ENCODE results near the gene GDF2.

The GDF2 gene

DNA sequence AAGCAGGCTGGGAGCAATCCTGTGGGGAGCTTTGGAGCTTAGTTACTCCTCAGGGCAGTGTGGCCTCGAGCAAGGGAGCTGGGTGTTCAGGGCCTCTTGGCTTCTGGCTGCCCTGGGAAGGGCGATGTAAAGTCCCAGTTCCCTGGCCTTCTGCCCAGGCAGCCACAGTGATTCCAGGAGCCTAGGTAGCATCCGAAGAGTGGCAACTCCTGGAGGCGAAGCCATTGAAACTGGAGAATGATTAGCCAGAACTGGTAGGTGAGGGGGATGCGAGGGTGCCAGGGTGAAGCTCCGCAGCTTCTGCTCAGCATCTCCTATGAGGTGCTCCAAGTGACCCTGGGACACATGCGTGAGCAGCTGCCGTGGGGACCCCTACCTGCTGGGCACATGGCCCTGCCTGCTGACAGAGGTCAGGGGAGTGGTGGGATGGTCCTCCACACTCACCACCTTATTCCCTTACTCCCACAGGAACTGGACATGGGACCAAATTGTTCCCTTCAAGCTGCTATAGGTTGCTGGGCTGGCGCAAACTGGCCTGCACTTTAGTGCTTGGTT, 7.8 kb upstream of the GDF2 start:
- Histone ChIP-seq H3K4me1 (ENCODE audit: insufficient read depth, low read length) (no peaks in the 10 kb centered on the region), H3K36me3 (ENCODE audit: insufficient read depth, low read length) (no peaks in the 10 kb centered on the region), H3K9me3 (ENCODE audit: insufficient read depth, low read depth, low read length) (no peaks in the 10 kb centered on the region), H3K9ac (ENCODE audit: low read depth, low read length) (no peak overlapping the region), H3K27ac (ENCODE audit: low read depth, low read length) (no peak overlapping the region), H3K27me3 (ENCODE audit: insufficient read depth, low read length) (no peaks in the 10 kb centered on the region), H3K4me3 (ENCODE audit: low read length) (no peak overlapping the region)
- WGBS = 93% methylated on average over 9 of the region's 9 CpGs

DNA sequence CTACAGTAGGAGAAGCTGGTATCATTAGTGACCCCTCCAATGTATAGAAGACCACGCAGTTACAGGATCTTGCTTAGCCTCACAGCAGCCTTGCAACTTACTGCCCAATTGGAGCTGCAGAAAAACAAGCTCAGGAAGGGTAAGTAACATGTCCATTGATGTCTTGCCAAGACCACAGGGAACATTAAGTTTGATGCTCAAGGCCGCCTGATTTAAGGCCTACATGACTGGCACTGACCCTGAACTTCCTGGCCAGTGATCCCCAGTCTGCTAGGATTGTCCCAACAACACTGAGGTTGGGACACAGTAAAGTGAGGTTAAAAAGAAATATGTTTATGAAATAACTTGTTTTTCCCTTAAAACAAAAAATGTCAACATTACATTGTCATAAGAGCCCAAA, 6.8 kb upstream of the GDF2 start:
- H3K4me3 ChIP-seq (ENCODE audit: low read length) = no peak overlapping the region
- 94% methylated on average over 2 of the region's 2 CpGs for WGBS
- no peak overlapping the region for H3K27ac ChIP-seq (ENCODE audit: low read depth, low read length)
- no peak overlapping the region for H3K9ac ChIP-seq (ENCODE audit: low read depth, low read length)
- H3K4me1 ChIP-seq (ENCODE audit: insufficient read depth, low read length) = no peaks in the 10 kb centered on the region
- no peaks in the 10 kb centered on the region for H3K9me3 ChIP-seq (ENCODE audit: insufficient read depth, low read depth, low read length)
- H3K27me3 ChIP-seq (ENCODE audit: insufficient read depth, low read length) = no peaks in the 10 kb centered on the region
- no peaks in the 10 kb centered on the region for H3K36me3 ChIP-seq (ENCODE audit: insufficient read depth, low read length)

DNA sequence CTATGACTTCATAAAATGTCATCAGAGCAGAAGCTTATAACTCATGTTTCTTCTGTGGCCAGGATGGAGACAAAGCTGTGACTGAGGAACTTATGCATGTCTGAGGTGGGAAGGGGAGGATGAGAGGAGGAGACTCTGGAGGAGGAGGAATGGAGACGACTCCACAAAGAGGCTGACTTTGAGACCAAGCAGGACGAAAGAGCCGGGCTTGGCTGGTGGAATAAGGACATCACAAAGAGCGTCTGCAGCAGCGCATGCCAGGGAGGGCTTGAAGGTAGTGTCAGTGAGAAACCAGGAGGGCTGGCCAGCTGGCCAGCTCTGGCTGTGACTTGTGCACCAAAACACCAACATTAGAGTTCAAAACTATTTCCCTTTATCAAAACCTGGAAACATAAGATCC, 6.1 kb upstream of the GDF2 start:
- WGBS = 74% methylated on average over 5 of the region's 5 CpGs
- H3K27me3 ChIP-seq (ENCODE audit: insufficient read depth, low read length) = no peaks in the 10 kb centered on the region
- no peak overlapping the region for H3K4me3 ChIP-seq (ENCODE audit: low read length)
- no peak overlapping the region for H3K27ac ChIP-seq (ENCODE audit: low read depth, low read length)
- no peaks in the 10 kb centered on the region for H3K36me3 ChIP-seq (ENCODE audit: insufficient read depth, low read length)
- H3K9me3 ChIP-seq (ENCODE audit: insufficient read depth, low read depth, low read length) = no peaks in the 10 kb centered on the region
- H3K4me1 ChIP-seq (ENCODE audit: insufficient read depth, low read length) = no peaks in the 10 kb centered on the region
- no peak overlapping the region for H3K9ac ChIP-seq (ENCODE audit: low read depth, low read length)

DNA sequence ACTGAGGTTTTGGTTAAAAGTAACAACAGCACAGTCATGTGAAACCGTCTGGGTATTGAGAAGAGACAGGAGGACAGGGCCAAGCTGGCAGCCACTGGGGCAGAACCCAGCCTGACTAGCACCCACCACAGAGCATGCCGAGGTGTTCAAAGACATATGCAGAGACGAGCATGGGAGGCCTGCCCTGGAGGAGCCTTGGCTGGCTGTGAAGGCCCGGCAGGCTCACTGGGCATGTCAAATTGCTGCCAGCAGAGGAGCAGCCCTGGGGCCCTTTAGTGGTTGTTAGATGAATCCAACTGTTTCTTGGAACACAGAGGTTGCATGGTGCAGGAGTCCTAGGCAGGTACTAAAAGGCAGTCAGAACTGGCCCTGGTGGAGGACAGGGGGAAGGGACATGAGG, 5.0 kb upstream of the GDF2 start:
- no peak overlapping the region for H3K4me3 ChIP-seq (ENCODE audit: low read length)
- no peak overlapping the region for H3K27ac ChIP-seq (ENCODE audit: low read depth, low read length)
- 83% methylated on average over 4 of the region's 4 CpGs for WGBS

GRCh38 chr10:47318706-47319105, 3.5 kb upstream of the GDF2 start:
- Histone ChIP-seq H3K36me3 (ENCODE audit: insufficient read depth, low read length) (no peaks in the 10 kb centered on the region), H3K9ac (ENCODE audit: low read depth, low read length) (no peak overlapping the region), H3K4me1 (ENCODE audit: insufficient read depth, low read length) (no peaks in the 10 kb centered on the region), H3K9me3 (ENCODE audit: insufficient read depth, low read depth, low read length) (no peaks in the 10 kb centered on the region), H3K27me3 (ENCODE audit: insufficient read depth, low read length) (no peaks in the 10 kb centered on the region), H3K4me3 (ENCODE audit: low read length) (no peak overlapping the region), H3K27ac (ENCODE audit: low read depth, low read length) (no peak overlapping the region)
- 94% methylated on average over 9 of the region's 9 CpGs for WGBS

More for the DNA sequence above, 5.0 kb upstream of the GDF2 start:
- Histone ChIP-seq H3K9me3 (ENCODE audit: insufficient read depth, low read depth, low read length) (no peaks in the 10 kb centered on the region), H3K27me3 (ENCODE audit: insufficient read depth, low read length) (no peaks in the 10 kb centered on the region), H3K4me1 (ENCODE audit: insufficient read depth, low read length) (no peaks in the 10 kb centered on the region), H3K36me3 (ENCODE audit: insufficient read depth, low read length) (no peaks in the 10 kb centered on the region), H3K9ac (ENCODE audit: low read depth, low read length) (no peak overlapping the region)

GRCh38 chr10:47319784-47320183, 2.5 kb upstream of the GDF2 start:
- H3K27ac ChIP-seq (ENCODE audit: low read depth, low read length) = no peak overlapping the region
- H3K27me3 ChIP-seq (ENCODE audit: insufficient read depth, low read length) = no peaks in the 10 kb centered on the region
- H3K4me1 ChIP-seq (ENCODE audit: insufficient read depth, low read length) = no peaks in the 10 kb centered on the region
- 92% methylated on average over 8 of the region's 8 CpGs for WGBS
- H3K4me3 ChIP-seq (ENCODE audit: low read length) = no peak overlapping the region
- no peak overlapping the region for H3K9ac ChIP-seq (ENCODE audit: low read depth, low read length)
- no peaks in the 10 kb centered on the region for H3K9me3 ChIP-seq (ENCODE audit: insufficient read depth, low read depth, low read length)
- H3K36me3 ChIP-seq (ENCODE audit: insufficient read depth, low read length) = no peaks in the 10 kb centered on the region

DNA sequence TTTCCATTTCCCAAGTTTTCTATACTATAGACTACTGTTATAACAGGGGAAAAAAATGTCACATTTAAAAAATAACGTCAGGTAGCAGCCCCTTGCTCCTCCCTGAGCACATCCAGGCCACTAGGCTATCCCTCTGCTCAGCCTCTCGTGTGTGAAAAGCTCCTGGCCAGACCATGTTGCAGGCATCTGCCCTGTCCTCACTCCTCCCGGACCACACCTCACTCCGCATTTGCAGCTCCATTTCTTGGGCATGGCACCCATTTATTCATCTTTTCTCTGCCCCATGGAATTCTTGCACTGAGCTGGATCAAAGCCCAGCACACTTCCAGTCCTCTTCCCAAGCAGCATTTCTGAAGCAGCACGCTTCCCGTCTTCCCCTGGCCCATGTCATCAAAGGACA, 1.4 kb upstream of the GDF2 start:
- 89% methylated on average over 6 of the region's 6 CpGs for WGBS
- H3K9me3 ChIP-seq (ENCODE audit: insufficient read depth, low read depth, low read length) = no peaks in the 10 kb centered on the region
- no peaks in the 10 kb centered on the region; the same call in 1 of the 2 replicates for H3K27me3 ChIP-seq (ENCODE audit: insufficient read depth, low read length)
- no peak overlapping the region for H3K27ac ChIP-seq (ENCODE audit: low read depth, low read length)
- H3K4me1 ChIP-seq (ENCODE audit: insufficient read depth, low read length) = no peaks in the 10 kb centered on the region
- H3K9ac ChIP-seq (ENCODE audit: low read depth, low read length) = no peak overlapping the region
- H3K36me3 ChIP-seq (ENCODE audit: insufficient read depth, low read length) = no peaks in the 10 kb centered on the region
- no peak overlapping the region for H3K4me3 ChIP-seq (ENCODE audit: low read length)

GRCh38 chr10:47321521-47322195, 596 bp upstream of the GDF2 start:
- no peaks in the 10 kb centered on the region for H3K9me3 ChIP-seq (ENCODE audit: insufficient read depth, low read depth, low read length)
- 93% methylated on average over 8 of the region's 8 CpGs for WGBS
- no peaks in the 10 kb centered on the region; the same call in 1 of the 2 replicates for H3K27me3 ChIP-seq (ENCODE audit: insufficient read depth, low read length)
- no peaks in the 10 kb centered on the region for H3K36me3 ChIP-seq (ENCODE audit: insufficient read depth, low read length)
- no peak overlapping the region for H3K9ac ChIP-seq (ENCODE audit: low read depth, low read length)
- no peak overlapping the region for H3K4me3 ChIP-seq (ENCODE audit: low read length)
- H3K27ac ChIP-seq (ENCODE audit: low read depth, low read length) = no peak overlapping the region
- no peaks in the 10 kb centered on the region for H3K4me1 ChIP-seq (ENCODE audit: insufficient read depth, low read length)

DNA sequence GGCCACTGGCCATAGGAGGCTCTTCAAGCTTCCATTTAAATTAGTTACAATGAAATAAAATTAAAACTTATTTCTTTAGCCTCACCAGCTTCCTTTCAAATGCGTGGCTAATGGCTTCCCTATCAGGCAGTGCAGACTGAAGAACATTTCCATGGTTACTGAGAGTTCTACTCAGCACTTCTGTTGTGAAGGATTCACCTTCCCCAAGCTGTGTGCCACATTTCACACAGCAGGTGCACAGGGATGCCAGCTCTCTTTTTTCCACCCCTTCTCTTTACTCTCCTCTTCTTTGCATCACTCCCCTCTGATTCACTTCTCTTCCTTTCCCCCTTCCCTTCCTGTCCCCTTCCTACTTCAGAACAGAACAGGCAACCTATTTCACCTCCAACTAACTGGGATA, 833 bp downstream of the GDF2 start:
- H3K9me3 ChIP-seq (ENCODE audit: insufficient read depth, low read depth, low read length) = no peaks in the 10 kb centered on the region
- WGBS = 91% methylated on average over 1 of the region's 1 CpG
- no peak overlapping the region for H3K27ac ChIP-seq (ENCODE audit: low read depth, low read length)
- no peak overlapping the region for H3K4me3 ChIP-seq (ENCODE audit: low read length)
- H3K36me3 ChIP-seq (ENCODE audit: insufficient read depth, low read length) = no peaks in the 10 kb centered on the region
- H3K27me3 ChIP-seq (ENCODE audit: insufficient read depth, low read length) = no peaks in the 10 kb centered on the region; the same call in 1 of the 2 replicates
- H3K9ac ChIP-seq (ENCODE audit: low read depth, low read length) = no peak overlapping the region
- no peaks in the 10 kb centered on the region for H3K4me1 ChIP-seq (ENCODE audit: insufficient read depth, low read length)

GRCh38 chr10:47323636-47324296, 1.5 kb downstream of the GDF2 start:
- Histone ChIP-seq H3K9me3 (ENCODE audit: insufficient read depth, low read depth, low read length) (no peaks in the 10 kb centered on the region), H3K4me1 (ENCODE audit: insufficient read depth, low read length) (no peaks in the 10 kb centered on the region), H3K36me3 (ENCODE audit: insufficient read depth, low read length) (no peaks in the 10 kb centered on the region), H3K27ac (ENCODE audit: low read depth, low read length) (no peak overlapping the region), H3K4me3 (ENCODE audit: low read length) (no peak overlapping the region), H3K27me3 (ENCODE audit: insufficient read depth, low read length) (no peaks in the 10 kb centered on the region; the same call in 1 of the 2 replicates), H3K9ac (ENCODE audit: low read depth, low read length) (no peak overlapping the region)
- 95% methylated on average over 4 of the region's 5 CpGs for WGBS

DNA sequence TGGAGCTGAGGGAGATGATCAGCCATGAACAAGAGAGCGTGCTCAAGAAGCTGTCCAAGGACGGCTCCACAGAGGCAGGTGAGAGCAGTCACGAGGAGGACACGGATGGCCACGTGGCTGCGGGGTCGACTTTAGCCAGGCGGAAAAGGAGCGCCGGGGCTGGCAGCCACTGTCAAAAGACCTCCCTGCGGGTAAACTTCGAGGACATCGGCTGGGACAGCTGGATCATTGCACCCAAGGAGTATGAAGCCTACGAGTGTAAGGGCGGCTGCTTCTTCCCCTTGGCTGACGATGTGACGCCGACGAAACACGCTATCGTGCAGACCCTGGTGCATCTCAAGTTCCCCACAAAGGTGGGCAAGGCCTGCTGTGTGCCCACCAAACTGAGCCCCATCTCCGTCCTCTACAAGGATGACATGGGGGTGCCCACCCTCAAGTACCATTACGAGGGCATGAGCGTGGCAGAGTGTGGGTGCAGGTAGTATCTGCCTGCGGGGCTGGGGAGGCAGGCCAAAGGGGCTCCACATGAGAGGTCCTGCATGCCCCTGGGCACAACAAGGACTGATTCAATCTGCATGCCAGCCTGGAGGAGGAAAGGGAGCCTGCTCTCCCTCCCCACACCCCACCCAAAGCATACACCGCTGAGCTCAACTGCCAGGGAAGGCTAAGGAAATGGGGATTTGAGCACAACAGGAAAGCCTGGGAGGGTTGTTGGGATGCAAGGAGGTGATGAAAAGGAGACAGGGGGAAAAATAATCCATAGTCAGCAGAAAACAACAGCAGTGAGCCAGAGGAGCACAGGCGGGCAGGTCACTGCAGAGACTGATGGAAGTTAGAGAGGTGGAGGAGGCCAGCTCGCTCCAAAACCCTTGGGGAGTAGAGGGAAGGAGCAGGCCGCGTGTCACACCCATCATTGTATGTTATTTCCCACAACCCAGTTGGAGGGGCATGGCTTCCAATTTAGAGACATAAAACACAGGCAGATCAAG, 3.3 kb downstream of the GDF2 start:
- Histone ChIP-seq H3K4me1 (ENCODE audit: insufficient read depth, low read length) (no peaks in the 10 kb centered on the region), H3K9ac (ENCODE audit: low read depth, low read length) (no peak overlapping the region), H3K4me3 (ENCODE audit: low read length) (no peak overlapping the region), H3K9me3 (ENCODE audit: insufficient read depth, low read depth, low read length) (no peaks in the 10 kb centered on the region), H3K27me3 (ENCODE audit: insufficient read depth, low read length) (no peaks in the 10 kb centered on the region; the same call in 1 of the 2 replicates), H3K27ac (ENCODE audit: low read depth, low read length) (no peak overlapping the region), H3K36me3 (ENCODE audit: insufficient read depth, low read length) (no peaks in the 10 kb centered on the region)
- WGBS = 96% methylated on average over 29 of the region's 30 CpGs

All from HUES64 (cell line).